Progenitor cell of endocrine pancreas (in vitro differentiated cells): ENCODE data around the gene GRIK5. TPM values are rescaled to one million over a fixed set of nuclear protein-coding genes. Genes with fewer than 3 reads are reported as not detected.

Source experiments
- DNase-seq: peaks from one replicate; pipeline ENCODE4 v3.0.0; 2021; ENCODE audit warnings: low spot score; ENCODE audit not compliant: unreplicated experiment
- H3K27ac Mint-ChIP-seq: 2 replicates; pipeline ENCODE4 v1.8.0; 2021; ENCODE audit warnings: mild to moderate bottlenecking, moderate library complexity, mixed read lengths
- H3K27me3 Mint-ChIP-seq: 2 replicates; pipeline ENCODE4 v1.8.0; 2021; ENCODE audit warnings: mixed read lengths
- H3K36me3 Mint-ChIP-seq: 2 replicates; pipeline ENCODE4 v1.8.0; 2022; ENCODE audit warnings: mixed read lengths; ENCODE audit not compliant: insufficient read depth
- H3K4me1 Mint-ChIP-seq: 2 replicates; pipeline ENCODE4 v1.8.0; 2021; ENCODE audit warnings: low read depth, mixed read lengths
- H3K4me3 Mint-ChIP-seq: 2 replicates; pipeline ENCODE4 v1.8.0; 2021; ENCODE audit warnings: low read depth, mild to moderate bottlenecking, moderate library complexity, mixed read lengths
- H3K9me3 Mint-ChIP-seq: 2 replicates; pipeline ENCODE4 v1.8.0; 2021; ENCODE audit warnings: low read depth, mixed read lengths
- CTCF ChIP-seq: fragments of 200-600 bp; sonication (generic); IDR thresholded peaks from one replicate; pipeline ENCODE4 v1.5.0; 2021; ENCODE audit warnings: antibody characterized with exemption, mild to moderate bottlenecking; ENCODE audit not compliant: unreplicated experiment
- total RNA-seq: library from RNA; stranded (reverse); gene quantifications from 2 replicates; pipeline ENCODE4 v1.2.1, GENCODE V29; 2021

GRIK5 gene
- total RNA-seq, 1 donor from 2014 or later = 11.6 TPM

GRCh38 chr19:41997851-41998229, 72.2 kb downstream of the GRIK5 start:
- Mint-ChIP-seq H3K4me1 (peaks cover 6% of the 10 kb centered on the region), H3K27ac (no peak overlapping the region), H3K27me3 (peaks cover 78% of the 10 kb centered on the region), H3K36me3 (no peaks in the 10 kb centered on the region), H3K4me3 (no peak overlapping the region), H3K9me3 (no peaks in the 10 kb centered on the region)
- DNase-seq = no peak
- TF ChIP-seq CTCF = no peak

DNA sequence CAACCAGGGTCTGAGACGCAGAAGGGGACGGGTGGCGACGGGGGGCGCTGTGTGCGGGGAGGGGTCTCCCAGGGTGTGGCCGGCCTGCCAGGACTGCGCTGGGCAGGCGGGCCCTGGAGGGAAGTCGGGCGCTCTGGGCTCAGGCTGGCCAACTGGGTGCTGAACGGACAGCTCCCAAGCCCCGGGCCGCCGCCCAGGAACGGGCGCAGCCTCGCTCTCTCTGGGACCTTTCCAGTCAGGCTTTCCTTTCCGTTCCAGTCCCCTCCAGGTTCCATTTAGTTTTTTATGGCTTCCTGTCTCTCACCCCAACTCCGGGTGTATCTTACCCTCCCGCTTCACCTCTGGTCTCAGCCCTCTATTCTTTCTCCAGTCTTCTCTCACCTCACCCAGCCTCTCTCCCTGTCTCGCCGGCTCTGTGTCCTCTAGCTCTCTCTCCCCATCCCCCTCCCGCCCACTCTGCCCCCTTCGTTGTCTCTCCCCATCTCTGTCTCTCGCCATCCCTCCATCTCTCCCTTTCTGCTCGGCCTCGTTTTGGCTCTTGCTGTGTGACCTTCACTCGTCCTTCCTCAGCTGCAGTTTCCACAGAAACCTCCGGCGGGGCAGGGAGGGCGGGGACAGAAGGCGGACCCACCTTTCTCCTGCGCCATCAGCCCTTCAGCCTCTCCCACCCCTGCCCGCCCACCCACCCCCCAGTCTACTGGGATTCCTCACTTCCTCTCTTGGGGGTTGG, 72.7 kb downstream of the GRIK5 start:
- Mint-ChIP-seq H3K27me3 (peaks cover 81% of the 10 kb centered on the region), H3K36me3 (no peaks in the 10 kb centered on the region), H3K9me3 (no peaks in the 10 kb centered on the region), H3K4me1 (peaks cover 6% of the 10 kb centered on the region), H3K27ac (no peak overlapping the region), H3K4me3 (no peak overlapping the region)
- no peak for TF ChIP-seq CTCF
- peak; percentile 58 for DNase-seq

- Mint-ChIP-seq H3K4me3 (no peak overlapping the region), H3K9me3 (no peaks in the 10 kb centered on the region), H3K4me1 (peaks cover 6% of the 10 kb centered on the region), H3K36me3 (no peaks in the 10 kb centered on the region), H3K27ac (no peak overlapping the region), H3K27me3 (peaks cover 74% of the 10 kb centered on the region)
- no peak for TF ChIP-seq CTCF
- no peak for DNase-seq
Observed at GRCh38 chr19:41995959-41996797, 73.8 kb downstream of the GRIK5 start.

GRCh38 chr19:41994994-41995958, 74.7 kb downstream of the GRIK5 start:
- Mint-ChIP-seq H3K36me3 (no peaks in the 10 kb centered on the region), H3K27me3 (peaks cover 65% of the 10 kb centered on the region), H3K4me1 (peaks cover 6% of the 10 kb centered on the region), H3K4me3 (peak overlapping the region; percentile 47), H3K27ac (peak overlapping the region; percentile 7), H3K9me3 (no peaks in the 10 kb centered on the region)
- DNase-seq = no peak
- TF ChIP-seq CTCF = no peak
